Embryonic facial prominence (tissue), 1 donor: ENCODE results near the gene KLRF2.

Experiments
- DNase-seq: peaks from one replicate; pipeline ENCODE4 v3.0.0-alpha.2; 2016; ENCODE audit errors: extremely low spot score

Gene KLRF2

DNA sequence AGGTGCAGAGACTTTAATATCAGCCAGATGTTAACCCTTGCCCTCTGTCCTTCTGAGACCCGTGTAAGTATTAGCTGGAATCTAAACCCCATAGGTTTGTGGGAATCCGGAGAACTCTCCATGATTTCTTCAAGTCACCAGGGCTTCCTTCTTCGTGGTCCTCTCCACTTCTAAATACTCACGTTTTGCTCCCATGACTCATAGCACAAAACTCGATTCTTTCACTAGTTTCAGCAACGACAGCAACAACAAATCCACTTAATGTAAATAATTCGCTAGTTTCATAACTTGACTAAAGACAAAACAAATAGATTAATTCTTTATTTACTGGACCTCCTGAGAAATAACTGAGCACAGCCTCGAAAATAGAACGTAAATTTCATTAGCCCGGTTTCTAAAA lies 55.3 kb downstream of the KLRF2 start:
- DNase-seq = no peak

GRCh38 chr12:9940375-9940774 lies 59.1 kb downstream of the KLRF2 start:
- no peak for DNase-seq

GRCh38 chr12:9941838-9942237 lies 60.5 kb downstream of the KLRF2 start:
- no peak for DNase-seq

DNA sequence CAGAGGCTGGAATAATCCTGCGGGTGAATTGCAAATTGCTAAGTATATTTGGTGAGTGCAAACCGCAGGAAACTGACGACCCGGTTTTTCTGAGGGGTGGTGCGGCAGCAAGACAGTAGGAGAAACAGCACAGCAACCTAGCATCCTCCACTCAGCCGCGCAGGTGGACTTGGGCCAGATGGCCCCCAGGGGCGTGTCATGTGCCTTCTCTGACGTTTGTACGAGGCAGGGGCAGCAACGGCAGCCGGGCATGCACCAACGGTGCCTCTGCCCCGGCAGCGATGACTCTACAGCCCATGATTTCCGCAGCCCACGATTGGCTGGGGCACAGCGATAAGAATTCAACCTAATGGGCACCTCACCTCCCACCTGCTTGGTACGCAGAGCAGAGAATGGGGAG lies 62.0 kb downstream of the KLRF2 start:
- no peak for DNase-seq

DNA sequence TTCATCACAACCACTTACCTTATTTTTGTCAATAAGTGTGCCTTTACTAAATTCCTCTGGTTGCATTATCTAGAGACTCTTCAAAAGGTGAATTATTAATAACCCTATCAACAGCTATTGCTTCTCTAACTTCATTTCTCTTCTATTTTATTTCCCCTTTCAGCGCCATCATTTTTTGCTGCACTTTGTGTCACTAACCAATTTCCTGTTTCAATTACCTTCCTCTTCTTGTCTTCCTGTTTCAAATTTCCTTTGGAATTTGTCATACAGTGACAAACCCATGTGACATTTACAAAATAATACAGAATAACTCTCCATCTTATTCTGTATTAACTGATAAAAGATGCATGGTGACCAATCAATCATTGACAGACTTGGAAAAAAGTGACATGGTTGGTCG lies 63.1 kb downstream of the KLRF2 start:
- DNase-seq = no peak
